HepG2 (cell line): ENCODE data around the gene WDR18. TPM values are rescaled to one million over a fixed set of nuclear protein-coding genes. Genes with fewer than 3 reads are reported as not detected.

Source experiments
- ARID4A ChIP-seq: sonication (generic); formaldehyde crosslinking; IDR thresholded peaks from 2 replicates; pipeline ENCODE4 v1.5.0; 2020; ENCODE audit warnings: mild to moderate bottlenecking, missing genetic modification reagents, borderline replicate concordance
- HNF4A ChIP-seq: sonication (generic); formaldehyde crosslinking; IDR thresholded peaks from 2 replicates; pipeline ENCODE4 v1.4.0; 2020; ENCODE audit warnings: missing genetic modification reagents
- HNRNPL ChIP-seq: fragments of 200-400 bp; formaldehyde crosslinking; IDR thresholded peaks from 2 replicates; pipeline ENCODE4 v1.6.1; 2017; ENCODE audit warnings: mild to moderate bottlenecking, low read depth, low read length
- IKZF4 ChIP-seq: sonication (generic); formaldehyde crosslinking; IDR thresholded peaks from 2 replicates; pipeline ENCODE4 v1.5.1; 2020; ENCODE audit warnings: borderline replicate concordance, mild to moderate bottlenecking, low read depth, missing genetic modification reagents; ENCODE audit errors: not compliant biosample characterization
- IRF9 ChIP-seq: sonication (generic); formaldehyde crosslinking; IDR thresholded peaks from 2 replicates; pipeline ENCODE4 v1.8.0; 2022; ENCODE audit warnings: missing genetic modification reagents, mild to moderate bottlenecking, borderline replicate concordance
- ISX ChIP-seq: sonication (generic); formaldehyde crosslinking; conservative IDR thresholded peaks from 2 replicates; pipeline ENCODE4 v1.5.0; 2020; ENCODE audit warnings: missing genetic modification reagents
- MED1 ChIP-seq: sonication (generic); formaldehyde crosslinking; IDR thresholded peaks from 2 replicates; pipeline ENCODE4 v1.4.0; 2020; ENCODE audit warnings: missing genetic modification reagents
- NFE2 ChIP-seq: sonication (generic); formaldehyde crosslinking; IDR thresholded peaks from 2 replicates; pipeline ENCODE4 v1.4.0; 2020; ENCODE audit warnings: missing genetic modification reagents
- NFKBIZ ChIP-seq: IDR thresholded peaks from 2 replicates; pipeline ENCODE4 v1.6.1; 2018; ENCODE audit warnings: missing genetic modification reagents, missing compliant biosample characterization
- NONO ChIP-seq, 2 experiments: fragments of 450-650 bp in 1 of 2; sonication (generic) in 1 of 2; formaldehyde crosslinking in 1 of 2; IDR thresholded peaks in 1 of 2; conservative IDR thresholded peaks in 1 of 2; 2 replicates each; pipeline versions ENCODE4 v1.6.1 to v1.8.0; 2017 to 2022; ENCODE audit warnings: mild to moderate bottlenecking in 1 of 2, missing genetic modification reagents in 1 of 2, moderate library complexity in 1 of 2
- PHF21A ChIP-seq: sonication (generic); formaldehyde crosslinking; IDR thresholded peaks from 2 replicates; pipeline ENCODE4 v1.5.0; 2020; ENCODE audit warnings: mild to moderate bottlenecking, missing genetic modification reagents
- RBM22 ChIP-seq: fragments of 200-400 bp; formaldehyde crosslinking; optimal IDR thresholded peaks from 2 replicates; pipeline ENCODE3; 2017; ENCODE audit warnings: mild to moderate bottlenecking, low read length, moderate library complexity
- SP2 ChIP-seq: sonication (generic); formaldehyde crosslinking; IDR thresholded peaks from 2 replicates; pipeline ENCODE4 v1.5.1; 2020; ENCODE audit warnings: mild to moderate bottlenecking, missing genetic modification reagents
- SRSF1 ChIP-seq: fragments of 200-400 bp; formaldehyde crosslinking; optimal IDR thresholded peaks from 2 replicates; pipeline ENCODE3; 2017; ENCODE audit warnings: mild to moderate bottlenecking, low read depth, low read length, moderate library complexity
- ZNF275 ChIP-seq: sonication (generic); formaldehyde crosslinking; IDR thresholded peaks from 2 replicates; pipeline ENCODE4 v1.8.0; 2022; ENCODE audit warnings: missing genetic modification reagents, mild to moderate bottlenecking, inconsistent platforms, borderline replicate concordance
- ZNF331 ChIP-seq: sonication (generic); formaldehyde crosslinking; IDR thresholded peaks from 2 replicates; pipeline ENCODE4 v1.4.0; 2020; ENCODE audit warnings: missing genetic modification reagents
- ZNF556 ChIP-seq: sonication (generic); formaldehyde crosslinking; IDR thresholded peaks from 2 replicates; pipeline ENCODE4 v1.4.0; 2020; ENCODE audit warnings: mild to moderate bottlenecking, missing genetic modification reagents, borderline replicate concordance
- ZNF891 ChIP-seq: sonication (generic); formaldehyde crosslinking; IDR thresholded peaks from 2 replicates; pipeline ENCODE4 v1.5.0; 2020; ENCODE audit warnings: mild to moderate bottlenecking, missing genetic modification reagents
- polyA plus RNA-seq, 8 experiments: library from polyadenylated mRNA; depleted of rRNA in 3 of 8; stranded (reverse) in 7 of 8; unstranded in 1 of 8; fragments of >200 nt; fragmentation: Illumina TruSeq in 4 of 8; extraction: Trizol in 4 of 8; gene quantifications; 2 replicates each; pipeline versions ENCODE4 v1.2.1 to v1.2.3, GENCODE V29; 2011 to 2016; ENCODE audit warnings: low read depth in 4 of 8, missing spikeins in 1 of 8, mixed read lengths in 1 of 8; ENCODE audit not compliant: insufficient read depth in 1 of 8
- total RNA-seq, 5 experiments: library from RNA; depleted of rRNA; stranded (reverse); fragments of >200 nt; fragmentation: Illumina TruSeq; extraction: Trizol; gene quantifications; 2 replicates each; pipeline ENCODE4 v1.2.3, GENCODE V29; 2016; ENCODE audit warnings: low read depth in 1 of 5
- TF ChIP-seq, protein P1 (sequence below): sonication (generic); formaldehyde crosslinking; IDR thresholded peaks from 2 replicates; pipeline ENCODE4 v1.4.0; 2020; ENCODE audit warnings: missing genetic modification reagents

The WDR18 gene
- total and polyA plus RNA-seq, 2 of the 13 experiments (the other 11 are each of a cell fraction or from before 2014, with no cell fraction given), result 36.4 to 47.6 TPM

DNA sequence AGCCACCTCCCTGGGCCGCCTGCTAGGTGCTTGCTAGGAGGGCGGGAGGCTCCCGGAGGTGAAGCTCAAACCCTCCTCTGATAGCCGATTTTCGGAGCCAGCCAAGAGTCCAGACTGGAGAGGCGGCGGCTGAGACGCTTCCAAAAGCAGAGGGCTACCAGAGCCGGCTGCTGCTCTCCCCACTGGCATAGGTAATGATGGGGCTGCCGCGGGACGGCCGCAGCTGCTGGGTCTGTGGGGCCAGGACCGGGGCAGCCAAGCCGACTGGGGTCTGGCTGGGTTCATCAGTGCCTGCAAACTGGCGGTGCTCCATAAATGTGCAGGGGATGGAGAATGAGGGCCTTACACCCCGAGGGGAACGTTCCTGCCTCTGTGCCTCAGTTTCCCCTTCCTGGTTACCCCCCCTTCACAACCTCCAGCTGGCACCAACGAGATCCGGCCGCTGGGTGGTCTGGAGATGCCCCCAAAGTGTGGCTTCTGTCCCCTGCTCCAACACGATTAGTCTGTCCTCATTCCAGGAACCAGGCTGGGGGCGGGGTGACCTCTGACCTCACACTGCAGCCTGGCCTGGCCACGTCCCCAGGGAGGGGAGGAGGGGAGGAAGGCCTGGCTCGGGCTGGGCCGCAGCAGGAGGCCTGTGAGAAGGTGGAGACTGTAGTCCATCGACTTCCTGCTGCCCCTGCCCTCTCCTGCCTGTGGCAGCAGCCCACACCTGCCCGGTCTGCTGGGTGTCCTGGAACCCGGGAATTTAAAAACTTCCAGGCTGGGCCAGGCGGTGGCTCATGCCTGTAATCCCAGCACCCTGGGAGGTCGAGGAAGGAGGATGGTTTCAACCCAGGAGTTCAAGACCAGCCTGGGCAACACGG lies 3.8 kb upstream of the WDR18 start (continued):
- TF ChIP-seq ISX (CRISPR knock-in tag) (no peak), ZNF331 (CRISPR knock-in tag) (peak; percentile 89), IKZF4 (CRISPR knock-in tag) (peak; percentile 30), NONO (IDR thresholded peaks at IDR 0.05) (no peak), NONO (CRISPR knock-in tag; conservative IDR thresholded peaks at IDR 0.05) (peak; percentile 92), ARID4A (CRISPR knock-in tag) (peak; percentile 77), ZNF556 (CRISPR knock-in tag) (peak; percentile 56; the same call in 1 of the 2 replicates), NFE2 (no peak), IRF9 (CRISPR knock-in tag) (peak; percentile 90), MED1 (peak; percentile 86), SP2 (CRISPR knock-in tag) (peak; percentile 50; the same call in 1 of the 2 replicates), SRSF1 (peak; percentile 79), PHF21A (CRISPR knock-in tag) (peak; percentile 83), NFKBIZ (CRISPR knock-in tag) (peak; percentile 48; the same call in 1 of the 2 replicates), HNF4A (CRISPR knock-in tag) (peak; percentile 57), ZNF891 (CRISPR knock-in tag) (no peak; the same call in 1 of the 2 replicates), RBM22 (peak; percentile 64), HNRNPL (peak; percentile 83; the same call in 1 of the 2 replicates), ZNF275 (CRISPR knock-in tag) (0 out of 2 replicates have a peak, but pooled peaks have one; percentile 72)
- TF ChIP-seq, protein P1, sequence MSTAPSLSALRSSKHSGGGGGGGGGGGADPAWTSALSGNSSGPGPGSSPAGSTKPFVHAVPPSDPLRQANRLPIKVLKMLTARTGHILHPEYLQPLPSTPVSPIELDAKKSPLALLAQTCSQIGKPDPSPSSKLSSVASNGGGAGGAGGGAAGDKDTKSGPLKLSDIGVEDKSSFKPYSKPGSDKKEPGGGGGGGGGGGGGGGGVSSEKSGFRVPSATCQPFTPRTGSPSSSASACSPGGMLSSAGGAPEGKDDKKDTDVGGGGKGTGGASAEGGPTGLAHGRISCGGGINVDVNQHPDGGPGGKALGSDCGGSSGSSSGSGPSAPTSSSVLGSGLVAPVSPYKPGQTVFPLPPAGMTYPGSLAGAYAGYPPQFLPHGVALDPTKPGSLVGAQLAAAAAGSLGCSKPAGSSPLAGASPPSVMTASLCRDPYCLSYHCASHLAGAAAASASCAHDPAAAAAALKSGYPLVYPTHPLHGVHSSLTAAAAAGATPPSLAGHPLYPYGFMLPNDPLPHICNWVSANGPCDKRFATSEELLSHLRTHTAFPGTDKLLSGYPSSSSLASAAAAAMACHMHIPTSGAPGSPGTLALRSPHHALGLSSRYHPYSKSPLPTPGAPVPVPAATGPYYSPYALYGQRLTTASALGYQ, result peak; percentile 47
